ENCODE data around the gene MTFMT.
"Not testable (repeated sequence)": the region's sequence is repeated elsewhere in the genome, so short reads cannot be mapped to it uniquely, and the experiment has no call there.

MTFMT gene

DNA sequence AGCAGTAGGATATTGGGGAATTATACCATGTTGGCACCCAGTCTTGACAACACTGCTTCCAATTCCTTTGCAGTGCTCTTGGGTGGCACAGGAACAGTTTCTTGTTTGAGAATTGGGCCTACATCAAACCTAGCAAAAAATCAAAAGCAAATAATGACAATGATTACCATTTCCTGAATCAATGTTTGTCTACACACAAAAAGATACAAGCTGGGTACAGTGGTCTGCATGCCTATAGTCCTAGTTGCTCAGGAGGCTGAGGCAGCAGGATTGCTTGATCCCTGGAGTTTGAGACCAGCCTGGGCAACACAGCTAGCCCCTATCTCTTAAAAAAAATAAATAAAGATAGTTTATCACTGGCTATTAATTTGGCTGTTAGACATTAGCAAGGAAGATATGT lies 8.0 kb downstream of the MTFMT start:
- no peak for ATAC-seq
- TF ChIP-seq, protein P1, sequence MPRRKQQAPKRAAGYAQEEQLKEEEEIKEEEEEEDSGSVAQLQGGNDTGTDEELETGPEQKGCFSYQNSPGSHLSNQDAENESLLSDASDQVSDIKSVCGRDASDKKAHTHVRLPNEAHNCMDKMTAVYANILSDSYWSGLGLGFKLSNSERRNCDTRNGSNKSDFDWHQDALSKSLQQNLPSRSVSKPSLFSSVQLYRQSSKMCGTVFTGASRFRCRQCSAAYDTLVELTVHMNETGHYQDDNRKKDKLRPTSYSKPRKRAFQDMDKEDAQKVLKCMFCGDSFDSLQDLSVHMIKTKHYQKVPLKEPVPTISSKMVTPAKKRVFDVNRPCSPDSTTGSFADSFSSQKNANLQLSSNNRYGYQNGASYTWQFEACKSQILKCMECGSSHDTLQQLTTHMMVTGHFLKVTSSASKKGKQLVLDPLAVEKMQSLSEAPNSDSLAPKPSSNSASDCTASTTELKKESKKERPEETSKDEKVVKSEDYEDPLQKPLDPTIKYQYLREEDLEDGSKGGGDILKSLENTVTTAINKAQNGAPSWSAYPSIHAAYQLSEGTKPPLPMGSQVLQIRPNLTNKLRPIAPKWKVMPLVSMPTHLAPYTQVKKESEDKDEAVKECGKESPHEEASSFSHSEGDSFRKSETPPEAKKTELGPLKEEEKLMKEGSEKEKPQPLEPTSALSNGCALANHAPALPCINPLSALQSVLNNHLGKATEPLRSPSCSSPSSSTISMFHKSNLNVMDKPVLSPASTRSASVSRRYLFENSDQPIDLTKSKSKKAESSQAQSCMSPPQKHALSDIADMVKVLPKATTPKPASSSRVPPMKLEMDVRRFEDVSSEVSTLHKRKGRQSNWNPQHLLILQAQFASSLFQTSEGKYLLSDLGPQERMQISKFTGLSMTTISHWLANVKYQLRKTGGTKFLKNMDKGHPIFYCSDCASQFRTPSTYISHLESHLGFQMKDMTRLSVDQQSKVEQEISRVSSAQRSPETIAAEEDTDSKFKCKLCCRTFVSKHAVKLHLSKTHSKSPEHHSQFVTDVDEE (CRISPR knock-in tag; IDR thresholded peaks at IDR 0.05): no peak
- no peak for TF ChIP-seq ZNF70 (CRISPR knock-in tag; IDR thresholded peaks at IDR 0.05)
- no peak for TF ChIP-seq ZC3H10 (CRISPR knock-in tag; IDR thresholded peaks at IDR 0.05)
- no peak for TF ChIP-seq ARNTL (CRISPR knock-in tag; IDR thresholded peaks at IDR 0.05; ENCODE audit: borderline replicate concordance, low read depth)
- no peak for TF ChIP-seq ZFP30 (CRISPR knock-in tag; IDR thresholded peaks at IDR 0.05)
- no peak for TF ChIP-seq TOX (CRISPR knock-in tag; IDR thresholded peaks at IDR 0.05; ENCODE audit: borderline replicate concordance)

DNA sequence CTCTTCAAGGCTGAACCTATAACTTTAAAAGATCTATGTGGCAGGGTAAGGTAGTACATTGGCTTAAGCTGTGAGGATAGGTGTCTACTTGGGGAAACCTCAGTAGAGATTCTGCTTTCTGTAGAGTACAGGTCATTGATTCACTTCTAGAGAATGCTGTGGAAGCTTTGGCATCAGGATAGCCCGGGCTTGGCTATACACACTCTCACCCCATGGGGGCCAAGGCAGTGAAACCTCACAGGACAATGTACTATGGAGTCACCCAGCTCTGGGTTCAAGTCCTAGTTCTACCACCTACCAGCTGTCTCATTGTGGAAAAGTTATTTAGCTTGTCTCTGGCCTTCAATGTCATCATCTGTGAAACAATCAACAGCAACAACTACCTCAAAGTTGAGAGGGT lies 9.0 kb downstream of the MTFMT start:
- TF ChIP-seq TCF4 (CRISPR knock-in tag; IDR thresholded peaks at IDR 0.05; ENCODE audit: borderline replicate concordance) (no peak), OSR1 (CRISPR knock-in tag; IDR thresholded peaks at IDR 0.05) (no peak), PPARA (CRISPR knock-in tag; IDR thresholded peaks at IDR 0.05; ENCODE audit: borderline replicate concordance) (no peak), ZFP3 (CRISPR knock-in tag; IDR thresholded peaks at IDR 0.05) (no peak)
- TF ChIP-seq, protein P2, sequence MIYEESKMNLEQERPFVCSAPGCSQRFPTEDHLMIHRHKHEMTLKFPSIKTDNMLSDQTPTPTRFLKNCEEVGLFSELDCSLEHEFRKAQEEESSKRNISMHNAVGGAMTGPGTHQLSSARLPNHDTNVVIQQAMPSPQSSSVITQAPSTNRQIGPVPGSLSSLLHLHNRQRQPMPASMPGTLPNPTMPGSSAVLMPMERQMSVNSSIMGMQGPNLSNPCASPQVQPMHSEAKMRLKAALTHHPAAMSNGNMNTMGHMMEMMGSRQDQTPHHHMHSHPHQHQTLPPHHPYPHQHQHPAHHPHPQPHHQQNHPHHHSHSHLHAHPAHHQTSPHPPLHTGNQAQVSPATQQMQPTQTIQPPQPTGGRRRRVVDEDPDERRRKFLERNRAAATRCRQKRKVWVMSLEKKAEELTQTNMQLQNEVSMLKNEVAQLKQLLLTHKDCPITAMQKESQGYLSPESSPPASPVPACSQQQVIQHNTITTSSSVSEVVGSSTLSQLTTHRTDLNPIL (CRISPR knock-in tag; IDR thresholded peaks at IDR 0.05; ENCODE audit: low read depth): no peak
- ATAC-seq: peak; percentile 56; the same call in 2 of the 3 replicates

DNA sequence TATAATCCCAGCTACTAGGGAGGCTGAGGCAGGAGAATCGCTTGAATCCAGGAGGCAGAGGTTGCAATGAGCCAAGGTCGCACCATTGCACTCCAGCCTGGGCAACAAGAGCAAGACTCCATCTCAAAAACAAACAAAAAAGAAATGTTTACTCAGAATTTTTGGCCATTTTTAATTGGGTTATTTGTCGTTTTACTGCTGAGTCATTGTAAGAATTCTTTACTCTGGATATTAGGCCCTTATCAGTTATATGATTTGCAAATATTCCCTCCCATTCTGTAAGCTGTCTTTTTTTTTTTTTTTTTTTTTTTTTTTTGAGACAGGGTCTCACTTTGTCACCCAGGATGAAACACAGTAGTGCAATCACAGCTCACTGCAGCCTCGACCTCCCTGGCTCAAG lies 18.2 kb downstream of the MTFMT start:
- not testable (repeated sequence) for ATAC-seq

DNA sequence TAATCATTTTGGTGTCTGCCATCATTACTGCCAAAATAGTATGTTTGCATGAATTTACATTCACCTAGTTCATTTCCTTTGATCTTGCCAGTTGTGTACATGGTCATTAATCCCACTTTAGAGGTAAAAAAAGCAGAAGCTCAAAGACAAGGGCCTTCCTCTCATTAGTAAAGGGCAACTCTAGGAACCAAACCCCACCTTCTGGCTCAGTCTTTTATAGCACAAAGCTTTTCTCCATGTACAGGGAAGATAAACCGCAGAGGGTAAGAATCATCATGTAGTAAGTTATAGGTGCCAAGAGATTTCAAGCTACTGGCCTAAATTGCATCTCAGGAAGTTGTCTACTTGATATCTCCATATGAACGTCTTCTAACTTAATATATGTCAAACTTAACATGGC lies 20.5 kb downstream of the MTFMT start:
- peak; percentile 56; the same call in 1 of the 3 replicates for ATAC-seq
- TF ChIP-seq, protein P1 (CRISPR knock-in tag; IDR thresholded peaks at IDR 0.05): no peak
- TF ChIP-seq ISL1 (CRISPR knock-in tag; IDR thresholded peaks at IDR 0.05) (no peak), BACH2 (CRISPR knock-in tag; IDR thresholded peaks at IDR 0.05; ENCODE audit: borderline replicate concordance) (no peak), ZC3H10 (CRISPR knock-in tag; IDR thresholded peaks at IDR 0.05) (no peak), ESRRG (CRISPR knock-in tag; IDR thresholded peaks at IDR 0.05) (no peak), RARB (CRISPR knock-in tag; IDR thresholded peaks at IDR 0.05) (no peak), ARNTL (CRISPR knock-in tag; IDR thresholded peaks at IDR 0.05; ENCODE audit: borderline replicate concordance, low read depth) (no peak), SNAI2 (CRISPR knock-in tag; IDR thresholded peaks at IDR 0.05) (no peak), OSR1 (CRISPR knock-in tag; IDR thresholded peaks at IDR 0.05) (no peak), TCF4 (CRISPR knock-in tag; IDR thresholded peaks at IDR 0.05; ENCODE audit: borderline replicate concordance) (no peak)
- TF ChIP-seq, protein P3, sequence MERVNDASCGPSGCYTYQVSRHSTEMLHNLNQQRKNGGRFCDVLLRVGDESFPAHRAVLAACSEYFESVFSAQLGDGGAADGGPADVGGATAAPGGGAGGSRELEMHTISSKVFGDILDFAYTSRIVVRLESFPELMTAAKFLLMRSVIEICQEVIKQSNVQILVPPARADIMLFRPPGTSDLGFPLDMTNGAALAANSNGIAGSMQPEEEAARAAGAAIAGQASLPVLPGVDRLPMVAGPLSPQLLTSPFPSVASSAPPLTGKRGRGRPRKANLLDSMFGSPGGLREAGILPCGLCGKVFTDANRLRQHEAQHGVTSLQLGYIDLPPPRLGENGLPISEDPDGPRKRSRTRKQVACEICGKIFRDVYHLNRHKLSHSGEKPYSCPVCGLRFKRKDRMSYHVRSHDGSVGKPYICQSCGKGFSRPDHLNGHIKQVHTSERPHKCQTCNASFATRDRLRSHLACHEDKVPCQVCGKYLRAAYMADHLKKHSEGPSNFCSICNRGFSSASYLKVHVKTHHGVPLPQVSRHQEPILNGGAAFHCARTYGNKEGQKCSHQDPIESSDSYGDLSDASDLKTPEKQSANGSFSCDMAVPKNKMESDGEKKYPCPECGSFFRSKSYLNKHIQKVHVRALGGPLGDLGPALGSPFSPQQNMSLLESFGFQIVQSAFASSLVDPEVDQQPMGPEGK (CRISPR knock-in tag; IDR thresholded peaks at IDR 0.05; ENCODE audit: borderline replicate concordance): no peak

DNA sequence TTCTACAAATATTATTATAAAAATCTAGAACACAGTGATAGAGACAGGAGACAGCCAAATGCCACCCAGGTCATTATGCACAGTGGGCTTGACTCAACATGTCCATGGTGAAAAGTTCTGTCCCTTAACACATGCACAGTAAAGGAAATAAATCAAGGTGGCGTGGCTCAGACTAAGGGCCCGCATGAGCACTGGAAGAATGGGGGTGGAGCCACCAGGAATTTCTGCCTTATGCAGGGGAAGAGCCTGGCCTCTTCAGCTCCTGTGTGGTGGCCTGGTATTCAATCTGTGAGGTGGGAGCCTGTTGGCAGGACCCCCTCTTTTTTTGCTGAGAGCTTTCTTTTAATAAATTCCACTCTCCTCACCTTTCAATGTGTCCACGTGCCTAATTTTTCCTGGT lies 22.6 kb downstream of the MTFMT start:
- ATAC-seq: no peak
- no peak for TF ChIP-seq GLIS3 (CRISPR knock-in tag; IDR thresholded peaks at IDR 0.05)
- no peak for TF ChIP-seq ISL1 (CRISPR knock-in tag; IDR thresholded peaks at IDR 0.05)
- TF ChIP-seq ZNF565 (CRISPR knock-in tag; conservative IDR thresholded peaks at IDR 0.05; ENCODE audit: low read depth): no peak
- TF ChIP-seq, protein P2 (CRISPR knock-in tag; IDR thresholded peaks at IDR 0.05; ENCODE audit: low read depth): no peak
- TF ChIP-seq, protein P4, sequence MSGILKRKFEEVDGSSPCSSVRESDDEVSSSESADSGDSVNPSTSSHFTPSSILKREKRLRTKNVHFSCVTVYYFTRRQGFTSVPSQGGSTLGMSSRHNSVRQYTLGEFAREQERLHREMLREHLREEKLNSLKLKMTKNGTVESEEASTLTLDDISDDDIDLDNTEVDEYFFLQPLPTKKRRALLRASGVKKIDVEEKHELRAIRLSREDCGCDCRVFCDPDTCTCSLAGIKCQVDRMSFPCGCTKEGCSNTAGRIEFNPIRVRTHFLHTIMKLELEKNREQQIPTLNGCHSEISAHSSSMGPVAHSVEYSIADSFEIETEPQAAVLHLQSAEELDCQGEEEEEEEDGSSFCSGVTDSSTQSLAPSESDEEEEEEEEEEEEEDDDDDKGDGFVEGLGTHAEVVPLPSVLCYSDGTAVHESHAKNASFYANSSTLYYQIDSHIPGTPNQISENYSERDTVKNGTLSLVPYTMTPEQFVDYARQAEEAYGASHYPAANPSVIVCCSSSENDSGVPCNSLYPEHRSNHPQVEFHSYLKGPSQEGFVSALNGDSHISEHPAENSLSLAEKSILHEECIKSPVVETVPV (CRISPR knock-in tag; IDR thresholded peaks at IDR 0.05): no peak
- TF ChIP-seq, protein P5, sequence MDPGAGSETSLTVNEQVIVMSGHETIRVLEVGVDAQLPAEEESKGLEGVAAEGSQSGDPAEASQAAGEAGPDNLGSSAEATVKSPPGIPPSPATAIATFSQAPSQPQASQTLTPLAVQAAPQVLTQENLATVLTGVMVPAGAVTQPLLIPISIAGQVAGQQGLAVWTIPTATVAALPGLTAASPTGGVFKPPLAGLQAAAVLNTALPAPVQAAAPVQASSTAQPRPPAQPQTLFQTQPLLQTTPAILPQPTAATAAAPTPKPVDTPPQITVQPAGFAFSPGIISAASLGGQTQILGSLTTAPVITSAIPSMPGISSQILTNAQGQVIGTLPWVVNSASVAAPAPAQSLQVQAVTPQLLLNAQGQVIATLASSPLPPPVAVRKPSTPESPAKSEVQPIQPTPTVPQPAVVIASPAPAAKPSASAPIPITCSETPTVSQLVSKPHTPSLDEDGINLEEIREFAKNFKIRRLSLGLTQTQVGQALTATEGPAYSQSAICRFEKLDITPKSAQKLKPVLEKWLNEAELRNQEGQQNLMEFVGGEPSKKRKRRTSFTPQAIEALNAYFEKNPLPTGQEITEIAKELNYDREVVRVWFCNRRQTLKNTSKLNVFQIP (CRISPR knock-in tag; IDR thresholded peaks at IDR 0.05; ENCODE audit: borderline replicate concordance, low read depth): no peak

All from SK-N-SH treated with all-trans-retinoic acid at 6 μM for 48 hours (cell line).